Neural progenitor cell (in vitro differentiated cells): ENCODE measurements around the gene CASR.

Experiments
- CTCF ChIP-seq: fragments of 200-600 bp; sonication (generic); IDR thresholded peaks from 2 replicates; pipeline ENCODE4 v1.5.1; 2017; ENCODE audit warnings: antibody characterized with exemption, mild to moderate bottlenecking
- EZH2 ChIP-seq: fragments of 200-600 bp; sonication (generic); IDR thresholded peaks from 2 replicates; pipeline ENCODE4 v1.6.1; 2017; ENCODE audit warnings: antibody characterized with exemption, mild to moderate bottlenecking, moderate library complexity

GRCh38 chr3:122251428-122251827, 68.0 kb downstream of the CASR start:
- TF ChIP-seq CTCF = no peak
- TF ChIP-seq EZH2 = no peak
